Measurements from ENCODE around the gene LSM14A.
"Not testable (repeated sequence)": the region's sequence is repeated elsewhere in the genome, so short reads cannot be mapped to it uniquely, and the experiment has no call there.

Gene LSM14A

GRCh38 chr19:34237939-34238338, 65.6 kb downstream of the LSM14A start:
- no peak for TF ChIP-seq CTCF (IDR thresholded peaks at IDR 0.05; ENCODE audit: control insufficient read depth, extremely low read depth, insufficient read depth)
- no peak for DNase-seq (ENCODE audit: low read depth)
- no peak overlapping the region for H3K4me3 ChIP-seq (ENCODE audit: low read depth, low read length)

GRCh38 chr19:34241513-34242337, 69.4 kb downstream of the LSM14A start:
- peak; percentile 77 for DNase-seq (ENCODE audit: low read depth)
- TF ChIP-seq CTCF (IDR thresholded peaks at IDR 0.05; ENCODE audit: control insufficient read depth, extremely low read depth, insufficient read depth), result peak; percentile 70
- H3K4me3 ChIP-seq (ENCODE audit: low read depth, low read length), result no peak overlapping the region

- not testable (repeated sequence) for DNase-seq (ENCODE audit: low read depth); H3K4me3 ChIP-seq (ENCODE audit: low read depth, low read length)
Measured at GRCh38 chr19:34243138-34243875, 71.0 kb downstream of the LSM14A start.

GRCh38 chr19:34243876-34244578, 71.7 kb downstream of the LSM14A start:
- no peak for TF ChIP-seq CTCF (IDR thresholded peaks at IDR 0.05; ENCODE audit: control insufficient read depth, extremely low read depth, insufficient read depth)
- no peak overlapping the region for H3K4me3 ChIP-seq (ENCODE audit: low read depth, low read length)
- no peak for DNase-seq (ENCODE audit: low read depth)

GRCh38 chr19:34244611-34245299, 72.5 kb downstream of the LSM14A start:
- DNase-seq (ENCODE audit: low read depth), result no peak
- H3K4me3 ChIP-seq (ENCODE audit: low read depth, low read length), result no peak overlapping the region
- no peak for TF ChIP-seq CTCF (IDR thresholded peaks at IDR 0.05; ENCODE audit: control insufficient read depth, extremely low read depth, insufficient read depth)

GRCh38 chr19:34246340-34246739, 74.0 kb downstream of the LSM14A start:
- no peak for DNase-seq (ENCODE audit: low read depth)
- TF ChIP-seq CTCF (IDR thresholded peaks at IDR 0.05; ENCODE audit: control insufficient read depth, extremely low read depth, insufficient read depth), result no peak
- H3K4me3 ChIP-seq (ENCODE audit: low read depth, low read length), result no peak overlapping the region

Measured in LNCaP clone FGC (cell line).